OCI-LY3 (cell line): ENCODE measurements around the gene DHRS11.
A peak's percentile ranks its signal among the peaks of the same experiment; 100 is the strongest.

Experiments
- H2AFZ ChIP-seq: fragments of 200-600, 300-600 bp; shearing (Covaris generic); 2 replicates; pipeline ENCODE4 v1.6.0; 2014; ENCODE audit warnings: antibody characterized with exemption, low read depth, low read length
- H3K27ac ChIP-seq: fragments of 200-600, 300-600 bp; sonication (generic); 2 replicates; pipeline ENCODE4 v1.5.1; 2014; ENCODE audit warnings: mild to moderate bottlenecking, low read length, moderate library complexity, mixed read lengths
- H3K27me3 ChIP-seq: fragments of 200-600, 300-600 bp; sonication (generic); 2 replicates; pipeline ENCODE4 v1.6.1; 2014; ENCODE audit warnings: low read depth, low read length, mixed read lengths
- H3K36me3 ChIP-seq: fragments of 200-600, 300-600 bp; sonication (generic); replicated peaks from 2 replicates; pipeline ENCODE3; 2014; ENCODE audit warnings: low read depth, low read length, mixed read lengths
- H3K4me1 ChIP-seq: fragments of 300-600, 200-600 bp; sonication (generic); 2 replicates; pipeline ENCODE4 v1.6.1; 2014; ENCODE audit warnings: low read length, mixed read lengths
- H3K4me2 ChIP-seq: fragments of 200-600, 300-600 bp; sonication (generic); 2 replicates; pipeline ENCODE4 v1.6.1; 2014; ENCODE audit warnings: low read length, mixed read lengths
- H3K4me3 ChIP-seq: fragments of 300-600, 200-600 bp; sonication (generic); 2 replicates; pipeline ENCODE4 v1.5.1; 2014; ENCODE audit warnings: antibody characterized with exemption, mild to moderate bottlenecking, low read length, moderate library complexity
- H3K79me2 ChIP-seq: fragments of 300-600, 200-600 bp; shearing (Covaris generic); 2 replicates; pipeline ENCODE4 v1.6.1; 2014; ENCODE audit warnings: mild to moderate bottlenecking, low read length, mixed read lengths
- H3K9ac ChIP-seq: fragments of 300-600, 200-600 bp; shearing (Covaris generic); 2 replicates; pipeline ENCODE4 v1.6.0; 2014; ENCODE audit warnings: mild to moderate bottlenecking, low read length, moderate library complexity
- H3K9me3 ChIP-seq: fragments of 200-600, 300-600 bp; shearing (Covaris generic); 2 replicates; pipeline ENCODE4 v1.6.1; 2014; ENCODE audit warnings: low read length, mixed read lengths; ENCODE audit not compliant: insufficient read depth
- H4K20me1 ChIP-seq: fragments of 200-600, 300-600 bp; sonication (generic); 2 replicates; pipeline ENCODE4 v1.6.1; 2016; ENCODE audit warnings: low read length, mixed read lengths; ENCODE audit not compliant: insufficient read depth
- CTCF ChIP-seq: fragments of 200-600, 300-600 bp; sonication (generic); IDR thresholded peaks from 2 replicates; pipeline ENCODE4 v1.5.1; 2014; ENCODE audit warnings: antibody characterized with exemption, low read length, low read depth
- EZH2phosphoT487 ChIP-seq: fragments of 200-600 bp; shearing (Covaris generic); IDR thresholded peaks from 2 replicates; pipeline ENCODE4 v1.6.1; 2018; ENCODE audit warnings: antibody characterized with exemption, mixed run types, low read depth

DHRS11 gene

GRCh38 chr17:36545077-36545464, 46.6 kb upstream of the DHRS11 start:
- TF ChIP-seq CTCF: no peak
- peak overlapping the region; percentile 97 for H3K4me3 ChIP-seq
- H3K79me2 ChIP-seq: peaks cover 64% of the 10 kb centered on the region
- peaks cover 26% of the 10 kb centered on the region for H3K4me1 ChIP-seq
- no peak overlapping the region for H2AFZ ChIP-seq
- peak overlapping the region; percentile 99 for H3K9ac ChIP-seq
- H3K36me3 ChIP-seq: peaks cover 18% of the 10 kb centered on the region
- peak overlapping the region; percentile 92 for H3K27ac ChIP-seq
- H3K4me2 ChIP-seq: peak overlapping the region; percentile 55
- H3K27me3 ChIP-seq: no peaks in the 10 kb centered on the region
- peaks cover 37% of the 10 kb centered on the region for H4K20me1 ChIP-seq
- H3K9me3 ChIP-seq: no peaks in the 10 kb centered on the region

- H3K27ac ChIP-seq: peak overlapping the region; percentile 82
- peaks cover 71% of the 10 kb centered on the region for H3K79me2 ChIP-seq
- H3K27me3 ChIP-seq: no peaks in the 10 kb centered on the region
- no peak for TF ChIP-seq EZH2phosphoT487
- no peak for TF ChIP-seq CTCF
- peaks cover 43% of the 10 kb centered on the region for H4K20me1 ChIP-seq
- H2AFZ ChIP-seq: no peak overlapping the region
- H3K4me2 ChIP-seq: peak overlapping the region; percentile 92
- peaks cover 32% of the 10 kb centered on the region for H3K4me1 ChIP-seq
- peak overlapping the region; percentile 93 for H3K4me3 ChIP-seq
- H3K9me3 ChIP-seq: no peaks in the 10 kb centered on the region
- H3K9ac ChIP-seq: peak overlapping the region; percentile 88
- H3K36me3 ChIP-seq: peaks cover 18% of the 10 kb centered on the region
These were observed 45.9 kb upstream of the DHRS11 start for GRCh38 chr17:36545465-36546417.

GRCh38 chr17:36546418-36547093, 45.1 kb upstream of the DHRS11 start:
- peaks cover 79% of the 10 kb centered on the region for H3K79me2 ChIP-seq
- peak overlapping the region; percentile 93 for H3K4me3 ChIP-seq
- peak overlapping the region; percentile 82 for H3K27ac ChIP-seq
- peak overlapping the region; percentile 92 for H3K4me2 ChIP-seq
- no peak overlapping the region for H2AFZ ChIP-seq
- peak overlapping the region; percentile 88 for H3K9ac ChIP-seq
- no peaks in the 10 kb centered on the region for H3K9me3 ChIP-seq
- H3K36me3 ChIP-seq: peaks cover 18% of the 10 kb centered on the region
- no peaks in the 10 kb centered on the region for H3K27me3 ChIP-seq
- H4K20me1 ChIP-seq: peaks cover 52% of the 10 kb centered on the region
- no peak for TF ChIP-seq EZH2phosphoT487
- H3K4me1 ChIP-seq: peaks cover 37% of the 10 kb centered on the region

GRCh38 chr17:36547776-36548175, 43.9 kb upstream of the DHRS11 start:
- no peak overlapping the region for H3K4me3 ChIP-seq
- H3K9me3 ChIP-seq: no peaks in the 10 kb centered on the region
- 0 out of 2 replicates have a peak overlapping the region, but pooled peaks have one; percentile 92 for H3K4me2 ChIP-seq
- no peaks in the 10 kb centered on the region for H3K27me3 ChIP-seq
- peaks cover 37% of the 10 kb centered on the region for H3K4me1 ChIP-seq
- H3K36me3 ChIP-seq: peaks cover 20% of the 10 kb centered on the region
- H4K20me1 ChIP-seq: peaks cover 61% of the 10 kb centered on the region
- no peak for TF ChIP-seq CTCF
- no peak for TF ChIP-seq EZH2phosphoT487
- no peak overlapping the region for H3K27ac ChIP-seq
- peaks cover 89% of the 10 kb centered on the region for H3K79me2 ChIP-seq
- H2AFZ ChIP-seq: no peak overlapping the region
- no peak overlapping the region for H3K9ac ChIP-seq
